Keratinocyte (primary cell): ENCODE measurements around the gene MALRD1. TPM values are rescaled to one million over a fixed set of nuclear protein-coding genes. Genes with fewer than 3 reads are reported as not detected.

Experiments used
- DNase-seq: peaks from one replicate; pipeline ENCODE4 v3.0.0-alpha.2; 2011; ENCODE audit warnings: low read depth, missing footprints, low spot score
- FAIRE-seq: peaks from 2 replicates; lab custom pipeline; 2011; peaks lifted over from hg19 to GRCh38; lab: Jason Lieb, UNC
- H2AFZ ChIP-seq: 2 replicates; pipeline ENCODE4 v1.6.0; 2012; ENCODE audit warnings: low read length, control low read depth, inconsistent platforms; ENCODE audit not compliant: control insufficient read depth
- H3K27ac ChIP-seq: 2 replicates; pipeline ENCODE4 v1.5.1; 2011; ENCODE audit warnings: low read length; ENCODE audit not compliant: control insufficient read depth, insufficient read depth
- H3K27me3 ChIP-seq: 3 replicates; pipeline ENCODE4 v1.6.0; 2011; ENCODE audit warnings: low read length; ENCODE audit not compliant: control insufficient read depth, insufficient read depth; ENCODE audit errors: extremely low read depth
- H3K36me3 ChIP-seq, 2 experiments: 2 replicates in 1 of 2; 3 replicates in 1 of 2; pipeline ENCODE4 v1.5.1; 2011; ENCODE audit warnings: low read length in 2 of 2, mild to moderate bottlenecking in 1 of 2; ENCODE audit not compliant: control insufficient read depth in 2 of 2, insufficient read depth in 2 of 2; ENCODE audit errors: extremely low read depth in 1 of 2
- H3K4me1 ChIP-seq: 3 replicates; pipeline ENCODE4 v1.5.1; 2011; ENCODE audit warnings: low read length; ENCODE audit not compliant: control insufficient read depth, insufficient read depth; ENCODE audit errors: extremely low read depth
- H3K4me2 ChIP-seq: 3 replicates; pipeline ENCODE4 v1.6.0; 2011; ENCODE audit warnings: low read depth, low read length; ENCODE audit not compliant: control insufficient read depth, insufficient read depth; ENCODE audit errors: extremely low read depth
- H3K4me3 ChIP-seq, 3 experiments: fragments of 200-600 bp in 1 of 3; sonication (generic) in 1 of 3; 2 replicates in 2 of 3; 3 replicates in 1 of 3; pipeline ENCODE4 v1.5.1; 2011 to 2016; ENCODE audit warnings: low read length in 3 of 3, mild to moderate bottlenecking in 3 of 3, control low read depth in 2 of 3, inconsistent platforms in 1 of 3, low read depth in 1 of 3, mixed read lengths in 1 of 3, mixed run types in 1 of 3, moderate library complexity in 1 of 3; ENCODE audit not compliant: control insufficient read depth in 2 of 3, insufficient read depth in 2 of 3; ENCODE audit errors: extremely low read depth in 1 of 3
- H3K79me2 ChIP-seq: 2 replicates; pipeline ENCODE4 v1.6.0; 2012; ENCODE audit warnings: low read length; ENCODE audit not compliant: control insufficient read depth, insufficient read depth
- H3K9ac ChIP-seq: 3 replicates; pipeline ENCODE4 v1.6.0; 2011; ENCODE audit warnings: low read length; ENCODE audit not compliant: control insufficient read depth, insufficient read depth; ENCODE audit errors: extremely low read depth
- H3K9me1 ChIP-seq: 3 replicates; pipeline ENCODE4 v1.6.0; 2011; ENCODE audit warnings: low read length; ENCODE audit not compliant: control insufficient read depth, insufficient read depth; ENCODE audit errors: extremely low read depth
- H3K9me3 ChIP-seq: 2 replicates; pipeline ENCODE4 v1.5.1; 2012; ENCODE audit warnings: low read depth, low read length; ENCODE audit not compliant: control insufficient read depth
- H4K20me1 ChIP-seq: 3 replicates; pipeline ENCODE4 v1.6.0; 2011; ENCODE audit warnings: low read length; ENCODE audit not compliant: control insufficient read depth, insufficient read depth; ENCODE audit errors: extremely low read depth
- CTCF ChIP-seq, 3 experiments: IDR thresholded peaks in 1 of 3; conservative IDR thresholded peaks in 1 of 3; optimal IDR thresholded peaks in 1 of 3; 2 replicates in 2 of 3; 3 replicates in 1 of 3; pipeline versions ENCODE3 to v1.5.1; 2011; ENCODE audit warnings: low read length in 3 of 3, mild to moderate bottlenecking in 3 of 3, moderate library complexity in 2 of 3, control low read depth in 1 of 3, inconsistent platforms in 1 of 3; ENCODE audit not compliant: insufficient read depth in 2 of 3; ENCODE audit errors: extremely low read depth in 1 of 3
- EZH2 ChIP-seq: IDR thresholded peaks from one replicate; pipeline ENCODE4 v1.6.1; 2012; ENCODE audit warnings: inconsistent platforms, mild to moderate bottlenecking, low read length, moderate library complexity
- dilution Hi-C: fragments of 300-500 bp; cut with MboI; formaldehyde crosslinking; loops from one replicate; pipeline ENCODE4 v1.7.0; 2020; ENCODE audit warnings: low sequenced_read_pairs; ENCODE audit not compliant: extremely low pct_ligation_motif_present
- polyA minus RNA-seq, 3 experiments: library from RNA; depleted of rRNA, polyadenylated mRNA; stranded (reverse); fragments of >200 nt; gene quantifications; 1 replicate in 1 of 3; 2 replicates in 1 of 3; 3 replicates in 1 of 3; pipeline ENCODE4 v1.2.3, GENCODE V29; 2011
- polyA plus RNA-seq, 5 experiments: library from polyadenylated mRNA; depleted of rRNA in 3 of 5; stranded (reverse) in 3 of 5; stranded (forward) in 1 of 5; unstranded in 1 of 5; fragments of >200 nt; gene quantifications; 1 replicate in 1 of 5; 2 replicates in 3 of 5; 3 replicates in 1 of 5; pipeline versions ENCODE4 v1.2.1 to v1.2.3, GENCODE V29; 2011 to 2012; ENCODE audit warnings: missing spikeins in 2 of 5, low read depth in 1 of 5, low replicate concordance in 1 of 5

The MALRD1 gene
- polyA plus RNA-seq (0.01 TPM in 1 of 3 replicates, not detected in the others), polyA minus RNA-seq (not detected in 3 replicates)
- 0.52 TPM for polyA plus RNA-seq (2011; ENCODE audit: low read depth)
- polyA plus RNA-seq (2011; cell fraction: cytosol; rRNA removed) = not detected in 2 replicates
- not detected in 2 replicates for polyA plus RNA-seq (2011; cell fraction: nucleus; rRNA removed)
- polyA plus RNA-seq (2012; ENCODE audit: low replicate concordance) = not detected in 2 replicates
- not detected for polyA minus RNA-seq (2011; cell fraction: cytosol; rRNA and poly(A)+ RNA removed)
- 0.62 TPM in 1 of 2 replicates, not detected in the other for polyA minus RNA-seq (2011; cell fraction: nucleus; rRNA and poly(A)+ RNA removed)

GRCh38 chr10:19048489-19048888 is at the start of gene MALRD1:
MALRD1 (plus strand) TSS chr10:19048801; CDS start chr10:19048939, 138 bp downstream.
- FAIRE-seq (no peak), DNase-seq (no peak)
- Histone ChIP-seq H3K9me1 (no peaks in the 10 kb centered on the region), H4K20me1 (no peaks in the 10 kb centered on the region), H3K9me3 (no peaks in the 10 kb centered on the region), H3K4me3 (no peak within 1 kb of the TSS), H3K4me2 (no peak within 1 kb of the TSS), H3K27me3 (no peaks in the 10 kb centered on the region), H3K79me2 (no peaks in the 10 kb centered on the region), H3K36me3 (no peaks in the 10 kb centered on the region), H3K9ac (no peak within 1 kb of the TSS), H3K4me1 (no peaks in the 10 kb centered on the region), H3K27ac (no peak within 1 kb of the TSS), H2AFZ (no peak within 1 kb of the TSS)
- dilution Hi-C loops = no loop called here
- TF ChIP-seq CTCF (optimal IDR thresholded peaks at IDR 0.05 in 1 of 3, IDR thresholded peaks at IDR 0.05 in 1 of 3, conservative IDR thresholded peaks at IDR 0.05 in 1 of 3; ENCODE audit: extremely low read depth in 1 of 3, insufficient read depth in 2 of 3, low read length in 3 of 3) (no peak), EZH2 (no peak)

GRCh38 chr10:19003341-19003740 is 45.3 kb upstream of the MALRD1 start:
- no peak for DNase-seq
- Histone ChIP-seq H3K36me3 (no peaks in the 10 kb centered on the region), H3K9me1 (no peaks in the 10 kb centered on the region), H3K4me3 (no peak overlapping the region), H4K20me1 (no peaks in the 10 kb centered on the region), H3K9ac (no peak overlapping the region), H3K4me1 (no peaks in the 10 kb centered on the region), H3K27ac (no peak overlapping the region), H3K9me3 (no peaks in the 10 kb centered on the region), H3K79me2 (no peaks in the 10 kb centered on the region), H2AFZ (no peak overlapping the region), H3K27me3 (no peaks in the 10 kb centered on the region), H3K4me2 (no peak overlapping the region)
- dilution Hi-C loops = no loop called here
- FAIRE-seq = no peak
- TF ChIP-seq EZH2 (no peak), CTCF (optimal IDR thresholded peaks at IDR 0.05 in 1 of 3, IDR thresholded peaks at IDR 0.05 in 1 of 3, conservative IDR thresholded peaks at IDR 0.05 in 1 of 3; ENCODE audit: extremely low read depth in 1 of 3, insufficient read depth in 2 of 3, low read length in 3 of 3) (no peak)
